Right lobe of liver (tissue), 6 donors: ENCODE data around the gene STAT5B. TPM values are rescaled to one million over a fixed set of nuclear protein-coding genes. Genes with fewer than 3 reads are reported as not detected.

Experiments
- ATAC-seq, 4 donors: fragments of 200-7000 bp; cut with Tn5 transposase; one replicate each; pipeline ENCODE4 v1.9.1; 2020; ENCODE audit warnings: mild to moderate bottlenecking in 4 of 4, moderate library complexity in 4 of 4
- DNase-seq, 3 donors: peaks; one replicate each; pipeline ENCODE4 v3.0.0-alpha.2; 2020
- H3K27ac ChIP-seq, 3 donors: fragments of 200-600 bp; one replicate each; pipeline ENCODE4 v1.8.0; 2022
- H3K27me3 ChIP-seq, 2 donors: fragments of 200-600 bp; one replicate each; pipeline ENCODE4 v1.8.0; 2022
- H3K36me3 ChIP-seq, 4 donors: fragments of 200-600 bp; sonication (generic) in 1 of 4; one replicate each; pipeline versions ENCODE4 v1.5.1 to v1.8.0; 2017 to 2022; ENCODE audit warnings: control low read depth in 1 of 4
- H3K4me1 ChIP-seq, 4 donors: fragments of 200-600 bp; sonication (generic) in 1 of 4; one replicate each; pipeline versions ENCODE4 v1.5.1 to v1.8.0; 2017 to 2022; ENCODE audit warnings: control low read depth in 1 of 4
- H3K4me3 ChIP-seq, 3 donors: fragments of 200-600 bp; one replicate each; pipeline ENCODE4 v1.8.0; 2022
- H3K9me3 ChIP-seq, 4 donors: fragments of 200-600 bp; sonication (generic) in 1 of 4; one replicate each; pipeline versions ENCODE4 v1.5.1 to v1.8.0; 2017 to 2022; ENCODE audit warnings: control low read depth in 1 of 4
- CTCF ChIP-seq, 4 donors: fragments of 200-600 bp in 3 of 4; fragments of 450-650 bp in 1 of 4; IDR thresholded peaks; one replicate each; pipeline versions ENCODE4 v1.5.1 to v1.8.0; 2016 to 2022; ENCODE audit warnings: antibody characterized with exemption in 4 of 4, mild to moderate bottlenecking in 2 of 4
- POLR2A ChIP-seq: fragments of 450-650 bp; IDR thresholded peaks from one replicate; pipeline ENCODE4 v1.6.1; 2017; ENCODE audit warnings: antibody characterized with exemption, mild to moderate bottlenecking
- WGBS: methylation state at CpG from one replicate; pipeline ENCODE4 v1.1.6; 2018; ENCODE audit warnings: low coverage, low lambda C conversion rate; ENCODE audit not compliant: insufficient coverage; ENCODE audit errors: missing lambda C conversion rate; 5-methylcytosine and 5-hydroxymethylcytosine counted together
- intact Hi-C, 2 donors: fragments of 100-400 bp; cut with DNase I; formaldehyde crosslinking; loops; one replicate each; pipeline versions ENCODE4 v1.11.2 to v1.14.1; 2022
- total RNA-seq, 6 experiments: library from RNA; depleted of rRNA in 2 of 6; stranded (reverse); fragments of >200 nt in 2 of 6; fragmentation: NEBNext Ultra II Directional in 3 of 6; extraction: Animal tissue kit (Norgen Biotek cat#: 25700) in 3 of 6; gene quantifications; one replicate each; pipeline versions ENCODE4 v1.1.0 to v1.2.4, GENCODE V29; 2016 to 2023
- donor health status: DM: no; HTN: yes; CAD: no.
- donor health status: DM: no; HTN: no; CAD: no.
- donor health status: DM: no; HTN: no; CAD: no.
- donor health status: DM: no; HTN: yes; CAD: no.
- donor health status: DM: no; HTN: yes; CAD: no.

Gene STAT5B
- total RNA-seq, 6 experiments from 2014 or later = 21.2 to 29.0 (median 26.7) TPM

GRCh38 chr17:42271006-42271778 is 5.0 kb downstream of the STAT5B start:
- Histone ChIP-seq H3K27me3 (no peaks in the 10 kb centered on the region), H3K4me3 (no peak overlapping the region), H3K9me3 (no peaks in the 10 kb centered on the region), H3K27ac (peak overlapping the region in 1 of 3 donors; percentile 16), H3K36me3 (no peaks in the 10 kb centered on the region), H3K4me1 (peaks cover 0 to 67% (median 19%) of the 10 kb centered on the region in 4 donors)
- WGBS = 76% methylated on average over 3 of the region's 3 CpGs
- peak in 1 of 3 donors; percentile 6 for DNase-seq
- intact Hi-C loops = no loop called here
- no peak for ATAC-seq
- TF ChIP-seq CTCF (IDR thresholded peaks at IDR 0.05) = no peak
- no peak for TF ChIP-seq POLR2A

- no peak for TF ChIP-seq CTCF (IDR thresholded peaks at IDR 0.05)
- no peak for TF ChIP-seq POLR2A
- intact Hi-C loops = no loop called here
- Histone ChIP-seq H3K4me3 (no peak overlapping the region), H3K27me3 (no peaks in the 10 kb centered on the region), H3K4me1 (peaks cover 0 to 67% (median 19%) of the 10 kb centered on the region in 4 donors), H3K27ac (no peak overlapping the region), H3K36me3 (no peaks in the 10 kb centered on the region), H3K9me3 (no peaks in the 10 kb centered on the region)
- ATAC-seq = no peak
- 66% methylated on average over 6 of the region's 6 CpGs for WGBS
- peak in 1 of 3 donors; percentile 26 for DNase-seq
Measured at GRCh38 chr17:42270596-42270995, 5.6 kb downstream of the STAT5B start.

- ATAC-seq (no peak), DNase-seq (no peak)
- WGBS = 84% methylated on average over 4 of the region's 4 CpGs
- H3K27ac ChIP-seq = peak overlapping the region; percentile 14 to 91 (median 86)
- TF ChIP-seq POLR2A (no peak), CTCF (IDR thresholded peaks at IDR 0.05) (no peak)
- H3K27me3 ChIP-seq = no peaks in the 10 kb centered on the region
- intact Hi-C loops = no loop called here
- H3K4me1 ChIP-seq = peaks cover 0 to 65% (median 18%) of the 10 kb centered on the region in 4 donors
- H3K4me3 ChIP-seq = no peak overlapping the region
- H3K36me3 ChIP-seq = no peaks in the 10 kb centered on the region
- no peaks in the 10 kb centered on the region for H3K9me3 ChIP-seq
Measured at GRCh38 chr17:42270170-42270535, 6.0 kb downstream of the STAT5B start.

- WGBS = 52% methylated on average over 5 of the region's 5 CpGs
- intact Hi-C loops = no loop called here
- peaks cover 0 to 49% (median 12%) of the 10 kb centered on the region in 4 donors for H3K4me1 ChIP-seq
- H3K9me3 ChIP-seq = no peaks in the 10 kb centered on the region
- H3K36me3 ChIP-seq = no peaks in the 10 kb centered on the region
- H3K27me3 ChIP-seq = no peaks in the 10 kb centered on the region
- no peak overlapping the region for H3K4me3 ChIP-seq
- TF ChIP-seq CTCF (IDR thresholded peaks at IDR 0.05) (no peak), POLR2A (no peak)
- peak overlapping the region; percentile 76 to 91 (median 86) for H3K27ac ChIP-seq
- no peak for DNase-seq
- no peak for ATAC-seq
Measured at GRCh38 chr17:42268236-42268635, 8.0 kb downstream of the STAT5B start.
